IPS DF 19.7 (cell line): ENCODE data around the gene WNK4.

ENCODE experiments used
- DNase-seq: peaks from one replicate; pipeline ENCODE4 v3.0.0-alpha.2; 2013; ENCODE audit warnings: low read depth, low spot score

Gene WNK4

DNA sequence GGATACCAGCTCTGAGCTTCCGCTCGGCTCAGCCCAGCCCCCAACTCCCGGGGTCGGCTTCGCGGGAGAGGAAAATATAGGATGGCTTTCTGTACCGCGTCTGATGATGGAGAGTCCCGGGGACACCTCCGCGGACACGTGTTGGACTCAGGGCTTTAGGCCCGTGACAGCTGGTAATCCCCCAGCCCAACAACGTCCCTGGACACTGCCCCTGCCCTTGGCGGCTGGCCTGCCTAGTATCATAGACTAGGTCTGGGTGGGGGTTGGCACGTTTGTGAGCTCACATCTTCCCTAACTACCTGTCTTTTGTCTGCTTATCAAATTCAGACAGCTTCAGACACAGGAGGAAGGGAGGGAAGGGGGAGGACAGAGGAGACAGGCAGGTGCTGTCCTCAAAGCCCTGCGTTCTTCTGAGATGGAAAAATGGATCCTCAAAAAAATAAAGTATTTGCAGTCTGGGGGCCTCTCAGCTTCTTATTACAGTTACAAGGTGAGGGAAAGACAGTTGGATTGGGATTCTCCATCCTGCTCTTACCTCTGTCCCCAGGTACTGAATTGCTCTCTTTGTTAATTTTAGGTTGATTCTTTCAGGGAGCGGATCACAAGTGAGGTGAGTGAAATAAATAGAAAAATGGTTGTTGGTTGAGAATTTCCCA, 53.5 kb downstream of the WNK4 start:
- no peak for DNase-seq

GRCh38 chr17:42835732-42836131, 55.3 kb downstream of the WNK4 start:
- no peak for DNase-seq

DNA sequence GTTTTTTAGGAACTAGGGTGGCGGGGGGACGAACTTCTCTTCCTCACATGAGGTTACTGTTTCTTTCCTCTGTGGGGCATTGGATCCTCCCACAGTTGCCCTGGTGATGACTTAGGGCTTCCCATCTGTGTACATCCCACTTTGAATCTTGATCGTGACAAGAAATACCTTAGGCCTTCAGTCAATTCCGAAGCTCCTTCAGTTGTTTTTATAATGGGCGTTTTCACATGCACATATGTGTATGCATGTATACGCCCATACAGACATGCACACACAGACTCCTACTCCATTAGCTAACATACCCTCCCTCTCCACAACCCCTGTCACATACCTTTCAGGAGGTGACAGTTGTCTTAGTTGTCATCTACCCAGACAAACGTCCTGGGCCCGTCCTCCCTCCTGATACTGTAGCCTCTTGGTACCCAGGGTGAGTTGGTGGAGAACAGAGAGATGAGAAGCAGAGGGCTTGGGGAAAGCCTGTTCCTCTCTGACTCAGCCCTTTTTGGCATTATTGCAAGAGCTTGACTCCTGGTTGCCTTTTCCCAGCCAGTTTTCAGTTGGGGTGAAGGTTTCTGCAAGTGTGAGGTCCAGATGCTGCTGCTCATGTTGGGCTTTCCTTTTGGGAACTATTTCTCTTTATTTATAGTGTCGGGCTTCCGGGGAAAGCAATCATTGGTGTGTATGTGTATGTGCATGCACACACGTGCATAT, 61.7 kb downstream of the WNK4 start:
- no peak for DNase-seq

DNA sequence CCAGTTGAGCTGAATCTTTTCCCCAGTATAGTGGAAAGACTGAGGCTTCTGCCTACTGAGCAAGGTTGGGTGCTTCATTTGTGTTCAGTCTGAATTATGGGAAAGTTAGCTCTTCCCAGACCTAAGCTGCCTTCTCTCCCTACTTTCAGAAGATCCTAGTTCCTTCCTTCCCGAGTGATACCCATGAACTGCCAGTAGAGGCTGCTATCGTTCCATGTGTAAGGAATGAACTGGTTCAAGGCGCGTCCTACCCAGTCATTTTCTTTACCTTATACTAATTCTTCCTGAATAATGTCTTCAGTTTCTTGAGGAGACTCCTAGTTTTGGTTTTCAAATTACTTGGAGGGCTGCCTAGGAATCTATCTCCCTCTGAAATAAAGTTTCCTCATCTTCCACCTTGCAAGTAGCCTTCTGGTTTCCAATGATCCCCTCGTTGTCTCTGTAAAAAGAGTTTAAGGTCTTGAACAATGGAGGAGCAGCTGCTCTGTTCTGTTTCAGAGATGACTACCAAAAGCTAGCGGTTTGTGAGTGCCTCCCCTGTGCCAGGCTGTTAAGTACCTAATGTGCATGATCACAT, 63.0 kb downstream of the WNK4 start:
- no peak for DNase-seq

DNA sequence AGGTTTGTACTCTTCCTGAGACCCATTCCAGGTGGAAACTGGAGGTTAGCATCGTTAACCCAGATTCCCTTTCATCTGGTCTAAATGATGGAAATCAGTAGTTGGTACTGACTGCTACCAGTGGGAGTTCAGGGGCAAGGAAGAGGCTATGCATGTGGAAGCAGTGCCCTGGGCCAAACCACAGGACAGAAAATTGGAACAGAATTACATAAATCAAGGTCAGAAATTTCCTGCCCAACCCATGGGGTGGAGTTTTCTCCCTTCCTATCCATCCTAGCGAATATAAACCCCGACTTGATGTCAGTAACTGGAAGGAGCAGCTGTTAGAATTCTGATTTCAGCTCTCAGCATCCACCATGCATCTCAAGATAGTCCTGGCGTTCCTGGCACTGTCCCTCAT, 63.9 kb downstream of the WNK4 start, which contains the start of gene AOC2:
AOC2 (plus strand) TSS at position 310 of the 400 bp plus-strand sequence; CDS start at position 357, 47 bp downstream.
- DNase-seq: no peak

DNA sequence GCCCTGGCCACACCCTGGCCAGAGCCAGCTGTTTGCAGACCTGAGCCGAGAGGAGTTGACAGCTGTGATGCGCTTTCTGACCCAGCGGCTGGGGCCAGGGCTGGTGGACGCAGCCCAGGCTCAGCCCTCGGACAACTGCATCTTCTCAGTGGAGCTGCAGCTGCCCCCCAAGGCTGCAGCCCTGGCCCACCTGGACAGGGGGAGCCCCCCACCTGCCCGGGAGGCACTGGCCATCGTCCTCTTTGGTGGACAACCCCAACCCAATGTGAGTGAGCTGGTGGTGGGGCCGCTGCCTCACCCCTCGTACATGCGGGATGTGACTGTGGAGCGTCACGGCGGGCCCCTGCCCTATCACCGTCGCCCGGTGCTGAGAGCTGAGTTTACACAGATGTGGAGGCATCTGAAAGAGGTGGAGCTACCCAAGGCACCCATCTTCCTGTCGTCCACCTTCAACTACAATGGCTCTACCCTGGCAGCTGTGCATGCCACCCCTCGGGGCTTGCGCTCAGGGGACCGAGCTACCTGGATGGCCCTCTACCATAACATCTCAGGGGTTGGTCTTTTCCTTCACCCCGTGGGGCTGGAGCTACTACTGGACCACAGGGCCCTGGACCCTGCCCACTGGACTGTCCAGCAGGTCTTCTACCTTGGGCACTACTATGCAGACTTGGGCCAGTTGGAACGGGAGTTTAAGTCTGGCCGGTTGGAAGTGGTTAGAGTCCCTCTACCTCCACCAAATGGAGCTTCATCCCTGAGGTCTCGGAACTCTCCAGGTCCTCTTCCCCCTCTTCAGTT, 64.5 kb downstream of the WNK4 start:
- no peak for DNase-seq

DNA sequence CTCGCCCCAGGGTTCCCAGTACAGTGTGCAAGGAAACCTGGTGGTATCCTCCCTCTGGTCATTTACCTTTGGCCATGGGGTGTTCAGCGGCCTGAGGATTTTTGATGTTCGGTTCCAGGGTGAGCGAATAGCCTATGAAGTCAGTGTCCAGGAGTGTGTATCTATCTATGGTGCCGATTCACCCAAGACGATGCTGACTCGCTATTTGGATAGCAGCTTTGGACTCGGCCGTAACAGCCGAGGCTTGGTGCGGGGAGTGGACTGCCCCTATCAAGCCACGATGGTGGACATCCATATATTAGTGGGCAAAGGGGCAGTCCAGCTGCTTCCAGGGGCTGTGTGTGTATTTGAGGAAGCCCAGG, 65.1 kb downstream of the WNK4 start:
- DNase-seq: no peak

GRCh38 chr17:42845918-42846593, 65.6 kb downstream of the WNK4 start:
- DNase-seq: no peak
